NT2/D1 (cell line): ENCODE data around the gene SCD5.

ENCODE experiments used
- DNase-seq: peaks from one replicate; pipeline ENCODE4 v3.0.0-alpha.2; 2011; ENCODE audit warnings: low read depth, low spot score
- H3K27me3 ChIP-seq: 2 replicates; pipeline ENCODE4 v1.6.0; 2011; ENCODE audit warnings: mild to moderate bottlenecking; ENCODE audit not compliant: insufficient read length, insufficient read depth
- H3K36me3 ChIP-seq: 2 replicates; pipeline ENCODE4 v1.6.1; 2011; ENCODE audit warnings: mild to moderate bottlenecking, low read length, mixed read lengths; ENCODE audit not compliant: insufficient read depth, insufficient read length
- H3K4me1 ChIP-seq: 2 replicates; pipeline ENCODE4 v1.5.1; 2011; ENCODE audit not compliant: insufficient read depth, insufficient read length
- H3K4me3 ChIP-seq: 2 replicates; pipeline ENCODE4 v1.5.1; 2011; ENCODE audit warnings: low read depth; ENCODE audit not compliant: insufficient read length
- H3K9ac ChIP-seq: 2 replicates; pipeline ENCODE4 v1.6.0; 2011; ENCODE audit warnings: low read depth; ENCODE audit not compliant: insufficient read length
- H3K9me3 ChIP-seq: 2 replicates; pipeline ENCODE4 v1.5.1; 2011; ENCODE audit warnings: mild to moderate bottlenecking, low read length; ENCODE audit not compliant: insufficient read depth
- SUZ12 ChIP-seq: IDR thresholded peaks from 2 replicates; pipeline ENCODE4 v1.6.1; 2011; ENCODE audit not compliant: insufficient read length, insufficient read depth; ENCODE audit errors: extremely low read depth
- YY1 ChIP-seq: IDR thresholded peaks from 2 replicates; pipeline ENCODE4 v1.6.1; 2011; ENCODE audit not compliant: insufficient read length, insufficient read depth
- ZNF274 ChIP-seq: IDR thresholded peaks from 2 replicates; pipeline ENCODE4 v1.6.1; 2011; ENCODE audit warnings: mild to moderate bottlenecking, low read depth, low read length

SCD5 gene

GRCh38 chr4:82648356-82648755 lies 150.2 kb downstream of the SCD5 start:
- Histone ChIP-seq H3K9me3 (no peaks in the 10 kb centered on the region), H3K9ac (no peak overlapping the region), H3K4me1 (no peaks in the 10 kb centered on the region), H3K4me3 (no peak overlapping the region), H3K36me3 (peaks cover 6% of the 10 kb centered on the region), H3K27me3 (no peaks in the 10 kb centered on the region)
- DNase-seq: no peak
- TF ChIP-seq SUZ12 (no peak), ZNF274 (no peak), YY1 (no peak)

DNA sequence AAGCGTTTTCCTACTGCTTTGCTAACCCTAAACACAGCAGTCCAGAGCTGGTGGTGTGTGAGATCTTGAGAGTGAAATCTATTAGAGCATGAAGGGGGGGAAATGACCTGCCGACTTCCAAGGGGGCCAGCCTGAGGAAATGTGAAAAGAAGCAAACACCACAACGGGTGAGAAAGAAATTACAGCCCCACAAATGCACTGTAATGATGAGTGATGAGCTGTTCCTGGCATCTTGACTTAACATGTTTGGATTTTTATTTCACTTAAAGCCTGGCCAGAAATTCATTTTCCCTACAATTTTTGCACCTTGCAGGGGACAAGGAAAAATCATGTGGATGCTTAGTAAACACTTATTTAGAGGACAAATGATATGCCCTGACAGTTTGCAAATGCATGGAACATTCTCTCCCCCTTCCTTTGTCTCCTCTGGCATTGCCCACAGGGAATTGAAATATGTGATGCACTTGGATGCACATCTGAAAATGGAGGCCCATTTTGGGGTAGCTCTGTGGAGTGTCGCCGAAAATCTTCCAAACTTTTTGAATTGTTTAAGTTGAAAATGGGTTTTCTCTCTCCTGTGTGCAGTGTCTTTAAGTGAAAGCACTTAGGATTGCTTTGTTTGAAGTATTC lies 152.5 kb downstream of the SCD5 start:
- H3K4me3 ChIP-seq: no peak overlapping the region
- H3K4me1 ChIP-seq: no peaks in the 10 kb centered on the region
- H3K9ac ChIP-seq: no peak overlapping the region
- TF ChIP-seq YY1: no peak
- no peaks in the 10 kb centered on the region for H3K9me3 ChIP-seq
- DNase-seq: no peak
- H3K36me3 ChIP-seq: peaks cover 6% of the 10 kb centered on the region
- no peaks in the 10 kb centered on the region for H3K27me3 ChIP-seq

DNA sequence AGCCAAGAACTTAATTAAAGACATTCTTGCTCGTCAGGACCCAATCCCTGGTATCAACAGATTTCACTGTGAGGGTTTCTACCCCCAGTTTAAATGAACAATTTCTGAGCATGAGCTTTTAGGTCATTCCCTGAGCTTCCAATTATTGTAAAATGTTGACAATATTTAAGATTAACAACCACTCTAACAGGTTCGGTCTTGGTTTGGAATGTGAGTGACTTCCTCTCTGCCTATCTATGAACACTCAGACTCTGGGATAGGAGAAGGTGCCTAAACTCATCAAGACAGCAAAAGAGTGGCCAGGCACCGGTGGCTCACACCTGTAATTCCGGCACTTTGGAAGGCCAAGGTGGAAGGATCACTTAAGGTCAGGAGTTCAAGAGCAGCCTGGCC lies 153.9 kb downstream of the SCD5 start:
- peaks cover 2% of the 10 kb centered on the region for H3K4me1 ChIP-seq
- no peaks in the 10 kb centered on the region for H3K9me3 ChIP-seq
- H3K9ac ChIP-seq: no peak overlapping the region
- peaks cover 4% of the 10 kb centered on the region for H3K36me3 ChIP-seq
- H3K4me3 ChIP-seq: no peak overlapping the region
- TF ChIP-seq ZNF274 (no peak), SUZ12 (no peak), YY1 (no peak)
- H3K27me3 ChIP-seq: no peaks in the 10 kb centered on the region
- DNase-seq: no peak

DNA sequence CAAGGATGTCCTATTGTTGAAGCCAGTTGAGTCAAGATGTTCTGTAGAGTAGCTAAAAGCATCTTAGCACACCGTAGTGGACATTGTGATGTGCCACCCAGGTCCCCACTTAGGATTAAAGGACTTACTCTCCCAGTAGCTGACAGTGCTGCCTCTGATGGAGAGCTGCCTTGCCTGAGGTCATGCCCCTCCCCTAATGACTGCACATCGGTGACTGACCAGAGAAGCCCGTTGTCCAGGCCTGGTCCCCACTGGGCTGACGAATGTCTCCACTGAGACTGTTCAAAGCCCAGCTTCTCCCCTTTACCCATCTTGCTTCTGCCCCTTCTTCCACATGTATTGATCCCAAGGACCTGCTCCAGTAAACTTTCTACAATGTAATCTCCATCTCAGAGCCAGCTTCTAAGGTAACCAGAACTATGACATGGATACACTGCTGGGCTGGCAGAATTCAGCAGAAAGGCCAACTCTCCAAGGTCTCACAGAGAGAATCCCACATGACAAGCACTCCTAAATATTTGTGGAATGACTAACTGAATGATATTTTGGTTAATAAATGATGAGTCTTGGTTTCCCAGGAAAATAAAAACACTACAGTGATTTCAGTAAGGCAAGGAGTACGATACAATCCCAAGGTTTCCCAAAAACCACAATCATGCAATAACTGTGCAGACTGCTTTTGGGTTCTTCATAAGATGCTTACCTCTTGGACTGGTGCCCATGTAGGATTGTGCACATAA lies 154.4 kb downstream of the SCD5 start:
- Histone ChIP-seq H3K9ac (no peak overlapping the region), H3K4me3 (no peak overlapping the region), H3K4me1 (peaks cover 4% of the 10 kb centered on the region), H3K27me3 (no peaks in the 10 kb centered on the region), H3K9me3 (no peaks in the 10 kb centered on the region), H3K36me3 (no peaks in the 10 kb centered on the region)
- DNase-seq: no peak
- TF ChIP-seq SUZ12 (no peak), ZNF274 (no peak), YY1 (no peak)

DNA sequence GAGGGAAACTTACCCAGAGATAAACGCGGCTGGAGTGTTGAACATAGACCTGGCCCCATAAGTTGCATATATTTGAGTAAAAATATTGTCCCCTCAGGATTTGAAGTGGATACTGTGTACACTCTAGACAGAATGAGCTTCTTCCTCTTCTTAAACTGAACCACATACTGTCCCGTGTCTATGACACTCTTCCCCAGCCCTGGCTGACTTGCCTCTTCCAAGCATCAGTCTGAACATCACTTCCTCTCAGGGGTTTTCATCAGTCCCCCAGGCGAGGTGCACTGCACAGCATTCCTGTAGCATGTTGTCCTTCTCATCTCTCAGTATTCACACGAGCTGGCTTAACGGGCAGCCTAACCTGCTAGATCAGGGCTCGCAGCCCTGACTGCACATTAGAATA lies 156.3 kb downstream of the SCD5 start:
- H3K4me1 ChIP-seq: peaks cover 4% of the 10 kb centered on the region
- DNase-seq: no peak
- H3K27me3 ChIP-seq: no peaks in the 10 kb centered on the region
- no peak overlapping the region for H3K4me3 ChIP-seq
- no peaks in the 10 kb centered on the region for H3K9me3 ChIP-seq
- no peak overlapping the region for H3K9ac ChIP-seq
- H3K36me3 ChIP-seq: no peaks in the 10 kb centered on the region
- TF ChIP-seq YY1 (no peak), SUZ12 (no peak), ZNF274 (no peak)

GRCh38 chr4:82640540-82640939 lies 158.1 kb downstream of the SCD5 start:
- H3K4me1 ChIP-seq: peaks cover 4% of the 10 kb centered on the region
- H3K9me3 ChIP-seq: no peaks in the 10 kb centered on the region
- DNase-seq: no peak
- H3K36me3 ChIP-seq: no peaks in the 10 kb centered on the region
- no peaks in the 10 kb centered on the region for H3K27me3 ChIP-seq
- no peak overlapping the region for H3K9ac ChIP-seq
- H3K4me3 ChIP-seq: no peak overlapping the region
- TF ChIP-seq YY1 (no peak), SUZ12 (no peak), ZNF274 (no peak)

- no peak overlapping the region for H3K9ac ChIP-seq
- peaks cover 4% of the 10 kb centered on the region for H3K4me1 ChIP-seq
- H3K27me3 ChIP-seq: no peaks in the 10 kb centered on the region
- H3K9me3 ChIP-seq: no peaks in the 10 kb centered on the region
- H3K36me3 ChIP-seq: no peaks in the 10 kb centered on the region
- DNase-seq: no peak
- no peak overlapping the region for H3K4me3 ChIP-seq
- TF ChIP-seq SUZ12: no peak
- TF ChIP-seq ZNF274: no peak
- TF ChIP-seq YY1: no peak
Measured at GRCh38 chr4:82639971-82640370, 158.6 kb downstream of the SCD5 start.
